22Rv1 (cell line): ENCODE data around the gene SULT1E1.

ENCODE experiments used
- H3K27ac ChIP-seq: fragments of 450-650 bp; 2 replicates; pipeline ENCODE4 v1.5.1; 2017
- ZFX ChIP-seq: fragments of 450-650 bp; IDR thresholded peaks from 2 replicates; pipeline ENCODE4 v1.6.1; 2017; ENCODE audit warnings: antibody characterized with exemption, borderline replicate concordance
- TF ChIP-seq, protein P1 (sequence below): fragments of 450-650 bp; IDR thresholded peaks from 2 replicates; pipeline ENCODE4 v1.5.1; 2017; ENCODE audit warnings: mild to moderate bottlenecking

The SULT1E1 gene

DNA sequence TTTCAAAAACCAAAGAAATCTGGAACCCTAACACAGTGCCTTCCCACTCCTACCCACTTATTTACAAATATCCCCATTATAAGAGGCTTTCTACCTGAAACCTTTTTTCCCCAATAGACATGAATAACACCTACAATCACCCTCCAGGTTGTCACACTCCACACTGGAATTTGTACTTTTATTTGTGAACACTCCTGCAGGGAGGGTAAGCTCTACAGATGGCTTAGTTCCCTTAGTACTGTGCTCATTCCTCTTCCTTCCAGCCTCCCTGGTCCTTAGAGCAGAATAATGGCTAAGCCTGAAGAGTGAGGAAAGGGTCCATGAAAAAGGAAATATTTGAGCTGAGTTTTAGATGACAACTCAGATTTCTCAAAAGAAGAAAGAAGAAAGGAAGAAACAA is 22.2 kb upstream of the SULT1E1 start:
- no peak for TF ChIP-seq ZFX
- TF ChIP-seq, protein P1, sequence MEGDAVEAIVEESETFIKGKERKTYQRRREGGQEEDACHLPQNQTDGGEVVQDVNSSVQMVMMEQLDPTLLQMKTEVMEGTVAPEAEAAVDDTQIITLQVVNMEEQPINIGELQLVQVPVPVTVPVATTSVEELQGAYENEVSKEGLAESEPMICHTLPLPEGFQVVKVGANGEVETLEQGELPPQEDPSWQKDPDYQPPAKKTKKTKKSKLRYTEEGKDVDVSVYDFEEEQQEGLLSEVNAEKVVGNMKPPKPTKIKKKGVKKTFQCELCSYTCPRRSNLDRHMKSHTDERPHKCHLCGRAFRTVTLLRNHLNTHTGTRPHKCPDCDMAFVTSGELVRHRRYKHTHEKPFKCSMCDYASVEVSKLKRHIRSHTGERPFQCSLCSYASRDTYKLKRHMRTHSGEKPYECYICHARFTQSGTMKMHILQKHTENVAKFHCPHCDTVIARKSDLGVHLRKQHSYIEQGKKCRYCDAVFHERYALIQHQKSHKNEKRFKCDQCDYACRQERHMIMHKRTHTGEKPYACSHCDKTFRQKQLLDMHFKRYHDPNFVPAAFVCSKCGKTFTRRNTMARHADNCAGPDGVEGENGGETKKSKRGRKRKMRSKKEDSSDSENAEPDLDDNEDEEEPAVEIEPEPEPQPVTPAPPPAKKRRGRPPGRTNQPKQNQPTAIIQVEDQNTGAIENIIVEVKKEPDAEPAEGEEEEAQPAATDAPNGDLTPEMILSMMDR, result no peak
- H3K27ac ChIP-seq, result no peak overlapping the region

DNA sequence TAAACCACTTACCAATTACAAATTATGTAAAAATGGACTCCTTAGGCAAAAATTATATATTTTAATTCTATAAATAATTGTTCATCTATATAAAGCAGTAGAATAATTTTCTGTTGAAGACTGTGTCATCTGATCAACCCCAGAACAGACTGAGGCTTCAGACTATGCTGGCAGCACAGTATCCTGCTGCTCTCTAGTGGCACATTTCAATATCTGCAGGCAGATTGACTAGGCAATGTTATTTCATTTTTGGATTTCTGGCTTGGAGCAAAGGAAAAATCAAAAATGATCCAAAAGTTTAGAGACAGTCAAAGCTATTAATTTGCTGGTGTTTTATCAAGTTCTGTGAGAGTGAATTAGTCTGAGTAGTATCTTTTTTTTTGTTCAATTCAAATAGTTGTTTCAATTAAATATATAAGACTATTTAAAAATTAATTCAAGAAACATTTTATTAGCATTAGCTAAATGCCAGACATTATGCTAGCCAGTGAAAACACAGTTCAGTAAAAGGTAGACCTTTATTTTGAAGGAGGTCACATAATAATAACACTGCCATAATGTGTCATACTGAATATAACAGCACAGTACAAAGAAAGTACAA is 21.3 kb upstream of the SULT1E1 start:
- H3K27ac ChIP-seq, result no peak overlapping the region
- no peak for TF ChIP-seq ZFX
- TF ChIP-seq, protein P1, result peak; percentile 95

DNA sequence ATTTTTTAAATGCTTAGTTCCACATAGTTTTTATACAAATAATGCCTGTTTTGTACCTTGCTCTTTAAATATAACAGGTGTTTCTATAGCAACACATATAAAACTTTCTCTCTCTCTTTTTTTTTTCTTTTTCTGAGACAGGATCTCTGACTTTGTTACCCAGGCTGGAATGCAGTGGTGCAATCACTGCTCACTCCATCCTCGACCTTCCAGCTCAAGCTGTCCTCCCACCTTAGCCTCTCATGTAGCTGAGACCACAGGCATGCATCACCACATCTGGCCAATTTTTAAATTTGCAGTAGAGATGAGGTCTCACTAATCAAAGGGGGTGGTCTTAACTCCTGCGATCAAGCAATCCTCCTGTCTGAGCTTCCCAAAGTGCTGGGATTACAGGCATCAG is 18.3 kb upstream of the SULT1E1 start:
- no peak for TF ChIP-seq ZFX
- TF ChIP-seq, protein P1, result no peak
- no peak overlapping the region for H3K27ac ChIP-seq

DNA sequence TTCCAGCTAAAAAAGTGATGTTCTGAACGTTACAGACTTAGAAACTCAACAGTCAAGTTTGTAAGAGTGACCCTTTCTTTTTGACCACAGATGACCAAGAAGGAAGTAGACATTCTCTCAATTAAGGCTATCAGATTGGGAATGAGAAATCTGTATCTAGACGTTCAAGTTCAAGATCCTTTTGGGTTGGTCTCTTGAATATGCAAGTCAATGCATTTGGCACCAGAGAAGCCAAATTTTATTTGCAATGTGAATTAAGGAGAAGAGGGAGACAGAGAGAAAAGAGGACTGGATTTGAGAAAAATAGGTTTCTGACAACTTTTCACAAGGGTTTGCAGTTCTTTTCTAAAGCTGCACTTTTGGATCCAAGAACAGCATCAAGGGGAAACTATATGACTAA is 17.5 kb upstream of the SULT1E1 start:
- no peak overlapping the region for H3K27ac ChIP-seq
- TF ChIP-seq, protein P1, result no peak
- no peak for TF ChIP-seq ZFX

DNA sequence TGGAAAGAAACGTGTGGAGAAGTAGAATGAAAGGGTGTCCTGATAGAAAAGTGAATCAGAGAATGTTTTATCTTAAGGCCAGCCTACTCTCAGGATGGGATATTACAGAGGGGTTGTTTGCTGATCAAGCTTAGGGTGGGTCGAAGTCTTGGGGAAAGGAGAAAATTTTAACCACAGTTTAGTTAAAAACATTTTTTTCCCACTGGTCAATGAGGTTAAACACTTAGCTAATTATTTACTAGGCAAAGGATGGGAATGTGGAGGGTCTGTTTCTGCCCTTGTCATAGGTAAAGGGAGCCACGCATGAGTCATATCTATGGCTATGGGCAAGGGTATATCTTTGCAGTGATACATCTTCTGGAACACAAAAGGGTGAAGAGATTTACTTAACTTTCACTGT is 16.1 kb upstream of the SULT1E1 start:
- TF ChIP-seq ZFX, result no peak
- TF ChIP-seq, protein P1, result no peak
- H3K27ac ChIP-seq, result no peak overlapping the region

DNA sequence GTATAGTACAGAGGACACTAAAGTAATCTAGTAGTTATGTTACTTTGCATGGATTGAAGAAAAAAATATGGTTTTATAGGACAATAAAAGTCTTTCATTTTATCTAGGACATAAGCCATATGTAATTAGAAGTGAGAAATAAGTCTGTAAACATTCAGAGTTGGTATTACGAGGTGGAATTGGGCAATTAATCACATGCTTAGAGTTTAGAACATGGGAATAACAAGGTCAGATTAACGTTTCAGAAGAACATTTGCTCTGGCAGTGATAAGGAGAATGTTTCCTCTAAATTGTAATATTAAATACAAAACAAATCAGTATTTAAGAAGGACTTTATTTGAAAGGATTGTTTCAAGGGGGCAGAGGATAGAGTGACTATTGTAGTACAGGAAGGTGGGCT is 15.6 kb upstream of the SULT1E1 start:
- TF ChIP-seq, protein P1, result no peak
- no peak for TF ChIP-seq ZFX
- H3K27ac ChIP-seq, result no peak overlapping the region

DNA sequence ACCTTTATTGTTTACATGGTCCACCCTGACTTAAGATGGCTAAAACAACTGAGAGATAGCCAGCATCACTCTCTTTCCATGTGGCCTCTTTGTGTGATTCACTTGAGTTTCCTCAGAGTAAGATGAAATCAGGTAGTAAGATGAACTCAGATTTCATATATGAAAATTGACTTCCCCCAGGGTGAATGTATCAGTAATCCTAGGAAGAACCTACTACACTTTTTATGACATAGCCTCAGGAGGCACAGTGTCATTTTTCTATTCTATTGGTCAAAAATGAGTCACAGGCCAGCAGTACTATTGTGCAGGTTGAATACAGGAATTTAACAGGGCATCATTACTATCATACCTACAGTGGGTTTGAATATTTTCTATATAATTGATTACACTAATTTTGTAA is 14.6 kb upstream of the SULT1E1 start:
- TF ChIP-seq ZFX, result no peak
- TF ChIP-seq, protein P1, result no peak

More for the DNA sequence above, 14.6 kb upstream of the SULT1E1 start:
- H3K27ac ChIP-seq, result no peak overlapping the region
